MM.1S (cell line): ENCODE data around the gene CREB5.

Source experiments
- DNase-seq: peaks from one replicate; pipeline ENCODE4 v3.0.0-alpha.2; 2015
- H2AFZ ChIP-seq: fragments of 300-600 bp; sonication (generic); 2 replicates; pipeline ENCODE4 v1.6.0; 2016; ENCODE audit warnings: antibody characterized with exemption, low read length
- H3F3A ChIP-seq: fragments of 300-600 bp; sonication (generic); 2 replicates; pipeline ENCODE4 v1.6.1; 2016; ENCODE audit warnings: mild to moderate bottlenecking, antibody characterized with exemption, low read length, moderate library complexity, mixed read lengths; ENCODE audit not compliant: insufficient read depth
- H3K27ac ChIP-seq: fragments of 300-600 bp; sonication (generic); 2 replicates; pipeline ENCODE4 v1.5.1; 2016; ENCODE audit warnings: mild to moderate bottlenecking, low read length
- H3K27me3 ChIP-seq: fragments of 300-600 bp; sonication (generic); replicated peaks from 2 replicates; pipeline ENCODE4 v1.6.0; 2016; ENCODE audit warnings: low read length; ENCODE audit not compliant: insufficient read depth
- H3K36me3 ChIP-seq: fragments of 300-600 bp; sonication (generic); replicated peaks from 2 replicates; pipeline ENCODE4 v1.6.1; 2016; ENCODE audit warnings: mild to moderate bottlenecking, low read length, mixed read lengths; ENCODE audit not compliant: insufficient read depth
- H3K4me1 ChIP-seq: fragments of 300-600 bp; sonication (generic); 2 replicates; pipeline ENCODE4 v1.6.1; 2016; ENCODE audit warnings: low read length, mixed read lengths
- H3K4me2 ChIP-seq: fragments of 300-600 bp; sonication (generic); 2 replicates; pipeline ENCODE4 v1.6.0; 2016; ENCODE audit warnings: low read depth, low read length
- H3K4me3 ChIP-seq: fragments of 300-600 bp; sonication (generic); 2 replicates; pipeline ENCODE4 v1.5.1; 2016; ENCODE audit warnings: low read length, mixed read lengths
- H3K79me2 ChIP-seq: fragments of 300-600 bp; sonication (generic); 2 replicates; pipeline ENCODE4 v1.6.1; 2016; ENCODE audit warnings: mixed run types, low read length, mixed read lengths
- H3K9ac ChIP-seq: fragments of 300-600 bp; sonication (generic); 2 replicates; pipeline ENCODE4 v1.6.1; 2016; ENCODE audit warnings: low read length, mixed read lengths
- H3K9me2 ChIP-seq: fragments of 300-600 bp; sonication (generic); replicated peaks from 2 replicates; pipeline ENCODE4 v1.6.1; 2016; ENCODE audit warnings: mild to moderate bottlenecking, low read length, mixed read lengths; ENCODE audit not compliant: insufficient read depth
- H3K9me3 ChIP-seq: fragments of 300-600 bp; sonication (generic); replicated peaks from 2 replicates; pipeline ENCODE4 v1.6.1; 2016; ENCODE audit warnings: mild to moderate bottlenecking, low read length, mixed read lengths; ENCODE audit not compliant: insufficient read depth
- H4K20me1 ChIP-seq: fragments of 300-600 bp; sonication (generic); 2 replicates; pipeline ENCODE4 v1.6.1; 2016; ENCODE audit warnings: mild to moderate bottlenecking, low read length, moderate library complexity, mixed read lengths; ENCODE audit not compliant: insufficient read depth
- CTCF ChIP-seq: fragments of 300-600 bp; sonication (generic); IDR thresholded peaks from 2 replicates; pipeline ENCODE4 v1.5.1; 2016; ENCODE audit warnings: antibody characterized with exemption, low read length, mixed read lengths
- EZH2 ChIP-seq: fragments of 300-600 bp; sonication (generic); optimal IDR thresholded peaks from 2 replicates; pipeline ENCODE3; 2017; ENCODE audit warnings: low read depth, mild to moderate bottlenecking, antibody characterized with exemption, low read length, mixed read lengths
- EZH2phosphoT487 ChIP-seq: fragments of 300-600 bp; sonication (generic); IDR thresholded peaks from 2 replicates; pipeline ENCODE4 v1.6.1; 2018; ENCODE audit warnings: antibody characterized with exemption, low read length

The CREB5 gene

GRCh38 chr7:28414453-28414852 lies 2.1 kb downstream of the CREB5 start:
- Histone ChIP-seq H2AFZ (no peak overlapping the region), H3K4me3 (no peak overlapping the region), H3K36me3 (no peaks in the 10 kb centered on the region), H3K4me2 (no peak overlapping the region), H3F3A (no peaks in the 10 kb centered on the region), H3K9ac (no peak overlapping the region), H3K79me2 (no peaks in the 10 kb centered on the region), H3K4me1 (0 out of 2 replicates have a peak, but pooled peaks cover 3% of the 10 kb centered on the region), H3K27ac (no peak overlapping the region), H3K9me3 (no peaks in the 10 kb centered on the region), H3K9me2 (no peaks in the 10 kb centered on the region), H4K20me1 (no peaks in the 10 kb centered on the region), H3K27me3 (peaks cover 11% of the 10 kb centered on the region)
- no peak for TF ChIP-seq EZH2
- no peak for TF ChIP-seq EZH2phosphoT487
- DNase-seq = no peak

- H4K20me1 ChIP-seq = no peaks in the 10 kb centered on the region
- H3K4me1 ChIP-seq = no peaks in the 10 kb centered on the region
- DNase-seq = no peak
- no peak overlapping the region for H3K9ac ChIP-seq
- no peak overlapping the region for H3K4me2 ChIP-seq
- no peaks in the 10 kb centered on the region for H3K27me3 ChIP-seq
- H3K9me3 ChIP-seq = no peaks in the 10 kb centered on the region
- TF ChIP-seq EZH2phosphoT487 (no peak), EZH2 (no peak), CTCF (no peak)
- H3K27ac ChIP-seq = no peak overlapping the region
- no peaks in the 10 kb centered on the region for H3K9me2 ChIP-seq
- no peaks in the 10 kb centered on the region for H3K36me3 ChIP-seq
- H3F3A ChIP-seq = no peaks in the 10 kb centered on the region
- H3K79me2 ChIP-seq = no peaks in the 10 kb centered on the region
- H2AFZ ChIP-seq = no peak overlapping the region
- H3K4me3 ChIP-seq = no peak overlapping the region
Observed at GRCh38 chr7:28417321-28417940, 5.1 kb downstream of the CREB5 start.

GRCh38 chr7:28418311-28418710 lies 6.0 kb downstream of the CREB5 start:
- no peak overlapping the region for H3K27ac ChIP-seq
- no peaks in the 10 kb centered on the region for H3K36me3 ChIP-seq
- H3K9me2 ChIP-seq = no peaks in the 10 kb centered on the region
- no peaks in the 10 kb centered on the region for H3K9me3 ChIP-seq
- no peak overlapping the region for H3K9ac ChIP-seq
- H4K20me1 ChIP-seq = no peaks in the 10 kb centered on the region
- H3K79me2 ChIP-seq = no peaks in the 10 kb centered on the region
- no peak overlapping the region for H2AFZ ChIP-seq
- no peaks in the 10 kb centered on the region for H3F3A ChIP-seq
- no peaks in the 10 kb centered on the region for H3K4me1 ChIP-seq
- TF ChIP-seq EZH2phosphoT487 (no peak), EZH2 (no peak), CTCF (no peak)
- no peak overlapping the region for H3K4me2 ChIP-seq
- H3K4me3 ChIP-seq = no peak overlapping the region
- H3K27me3 ChIP-seq = no peaks in the 10 kb centered on the region
- DNase-seq = no peak

GRCh38 chr7:28418966-28419365 lies 6.6 kb downstream of the CREB5 start:
- H3K4me2 ChIP-seq = no peak overlapping the region
- H3K9me2 ChIP-seq = no peaks in the 10 kb centered on the region
- no peak overlapping the region for H3K4me3 ChIP-seq
- no peaks in the 10 kb centered on the region for H3K79me2 ChIP-seq
- no peaks in the 10 kb centered on the region for H3K36me3 ChIP-seq
- TF ChIP-seq EZH2phosphoT487 (no peak), CTCF (no peak), EZH2 (no peak)
- H3K9me3 ChIP-seq = no peaks in the 10 kb centered on the region
- H2AFZ ChIP-seq = no peak overlapping the region
- no peak overlapping the region for H3K27ac ChIP-seq
- no peaks in the 10 kb centered on the region for H3K4me1 ChIP-seq
- H3F3A ChIP-seq = no peaks in the 10 kb centered on the region
- H4K20me1 ChIP-seq = no peaks in the 10 kb centered on the region
- H3K9ac ChIP-seq = no peak overlapping the region
- no peak for DNase-seq
- H3K27me3 ChIP-seq = no peaks in the 10 kb centered on the region
